Loucy (cell line): ENCODE results near the gene ABHD18.

Source experiments
- H2AFZ ChIP-seq: fragments of 200-600 bp; sonication (generic); 2 replicates; pipeline ENCODE4 v1.6.0; 2016; ENCODE audit warnings: antibody characterized with exemption, mild to moderate bottlenecking, low read length, moderate library complexity
- H3F3A ChIP-seq: fragments of 200-600 bp; 2 replicates; pipeline ENCODE4 v1.6.0; 2016; ENCODE audit warnings: antibody characterized with exemption, low read depth, mild to moderate bottlenecking
- H3K27me3 ChIP-seq: fragments of 200-600 bp; sonication (generic); 2 replicates; pipeline ENCODE4 v1.6.1; 2014; ENCODE audit warnings: low read length, mild to moderate bottlenecking; ENCODE audit not compliant: insufficient read depth, poor library complexity, severe bottlenecking
- H3K36me3 ChIP-seq: fragments of 200-600 bp; sonication (generic); 2 replicates; pipeline ENCODE4 v1.6.1; 2016; ENCODE audit warnings: low read length; ENCODE audit not compliant: insufficient read depth
- H3K4me1 ChIP-seq: fragments of 200-600 bp; sonication (generic); 2 replicates; pipeline ENCODE4 v1.5.1; 2014; ENCODE audit warnings: low read length, mild to moderate bottlenecking; ENCODE audit not compliant: insufficient read depth, poor library complexity, severe bottlenecking
- H3K4me2 ChIP-seq: fragments of 200-600 bp; sonication (generic); 2 replicates; pipeline ENCODE4 v1.6.0; 2014; ENCODE audit warnings: antibody characterized with exemption, low read length, low read depth, mild to moderate bottlenecking; ENCODE audit not compliant: poor library complexity, severe bottlenecking
- H3K4me3 ChIP-seq: fragments of 200-600 bp; sonication (generic); 2 replicates; pipeline ENCODE4 v1.5.1; 2014; ENCODE audit warnings: low read length, mild to moderate bottlenecking, mixed read lengths; ENCODE audit not compliant: poor library complexity, severe bottlenecking
- H3K79me2 ChIP-seq: fragments of 200-600 bp; sonication (generic); 2 replicates; pipeline ENCODE4 v1.6.1; 2014; ENCODE audit warnings: low read length; ENCODE audit not compliant: insufficient read depth
- H3K9ac ChIP-seq: fragments of 200-600 bp; sonication (generic); 2 replicates; pipeline ENCODE4 v1.6.0; 2014; ENCODE audit warnings: mild to moderate bottlenecking, low read depth, low read length, moderate library complexity; ENCODE audit not compliant: poor library complexity, severe bottlenecking
- H3K9me2 ChIP-seq: fragments of 200-600 bp; sonication (generic); replicated peaks from 2 replicates; pipeline ENCODE4 v1.6.1; 2016; ENCODE audit warnings: low read depth, low read length, mixed read lengths
- H3K9me3 ChIP-seq: fragments of 200-600 bp; sonication (generic); 2 replicates; pipeline ENCODE4 v1.6.1; 2014; ENCODE audit warnings: mild to moderate bottlenecking, antibody characterized with exemption, low read length, low read depth; ENCODE audit not compliant: insufficient read depth
- H4K20me1 ChIP-seq: fragments of 200-600 bp; sonication (generic); 2 replicates; pipeline ENCODE4 v1.6.0; 2014; ENCODE audit warnings: antibody characterized with exemption, low read length, mild to moderate bottlenecking; ENCODE audit not compliant: insufficient read depth, poor library complexity, severe bottlenecking
- CTCF ChIP-seq: fragments of 200-600 bp; sonication (generic); conservative IDR thresholded peaks from 2 replicates; pipeline ENCODE4 v1.5.1; 2014; ENCODE audit warnings: mild to moderate bottlenecking, antibody characterized with exemption, low read length
- EZH2phosphoT487 ChIP-seq: fragments of 200-600 bp; IDR thresholded peaks from 2 replicates; pipeline ENCODE4 v1.6.1; 2018; ENCODE audit warnings: antibody characterized with exemption, mild to moderate bottlenecking, moderate library complexity, borderline replicate concordance

The ABHD18 gene

DNA sequence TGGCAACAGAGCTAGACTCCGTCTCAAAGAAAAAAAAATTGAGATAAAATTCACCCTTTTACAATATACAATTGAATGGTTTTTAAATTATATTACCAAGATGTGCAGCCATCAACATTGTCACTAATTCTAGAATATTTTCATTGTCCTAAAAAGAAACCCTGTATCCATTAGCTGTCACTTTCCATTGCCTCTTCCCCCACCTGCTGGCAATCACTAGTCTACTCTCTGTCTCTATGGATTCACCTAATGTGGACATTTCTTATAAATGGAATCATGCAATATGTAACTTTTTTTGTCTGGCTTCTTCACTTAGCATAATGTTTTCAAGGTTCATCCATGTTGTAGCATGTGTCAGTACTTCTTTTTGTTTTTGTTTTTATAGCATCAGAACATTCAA lies 20.8 kb downstream of the ABHD18 start:
- Histone ChIP-seq H3K4me1 (no peaks in the 10 kb centered on the region), H3K36me3 (peaks cover 5% of the 10 kb centered on the region; the same call in 1 of the 2 replicates), H3K4me3 (no peak overlapping the region)

DNA sequence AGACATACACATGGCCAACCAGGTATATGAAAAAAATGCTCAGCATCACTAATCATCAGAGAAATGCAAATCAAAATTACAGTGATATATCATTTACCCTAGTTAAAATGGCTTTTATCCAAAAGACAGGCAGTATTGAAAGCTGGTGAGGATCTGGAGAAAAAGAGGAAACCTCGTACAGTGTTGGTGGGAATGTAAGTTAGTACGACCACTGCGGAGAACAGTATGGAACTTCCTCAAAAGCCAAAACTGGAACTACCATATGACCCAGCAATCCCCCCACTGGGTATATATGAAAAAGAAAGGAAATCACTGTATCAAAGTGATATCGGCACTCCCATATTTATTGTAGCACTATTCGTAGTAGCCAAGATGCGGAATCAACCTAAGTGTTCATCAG lies 23.4 kb downstream of the ABHD18 start:
- Histone ChIP-seq H3K9ac (no peak overlapping the region), H3K4me3 (no peak overlapping the region), H4K20me1 (no peaks in the 10 kb centered on the region), H3K9me3 (no peaks in the 10 kb centered on the region), H3K4me2 (no peak overlapping the region), H2AFZ (no peak overlapping the region), H3K27me3 (no peaks in the 10 kb centered on the region), H3K9me2 (no peaks in the 10 kb centered on the region), H3K36me3 (peaks cover 5% of the 10 kb centered on the region; the same call in 1 of the 2 replicates), H3F3A (no peaks in the 10 kb centered on the region), H3K79me2 (no peaks in the 10 kb centered on the region), H3K4me1 (no peaks in the 10 kb centered on the region)
- TF ChIP-seq EZH2phosphoT487 (no peak), CTCF (no peak)

More for the DNA sequence above, 20.8 kb downstream of the ABHD18 start:
- H3K9me3 ChIP-seq: no peaks in the 10 kb centered on the region
- no peak for TF ChIP-seq EZH2phosphoT487
- no peak; the same call in 1 of the 2 replicates for TF ChIP-seq CTCF
- no peaks in the 10 kb centered on the region for H4K20me1 ChIP-seq
- H3K4me2 ChIP-seq: no peak overlapping the region
- no peaks in the 10 kb centered on the region for H3K9me2 ChIP-seq
- H2AFZ ChIP-seq: no peak overlapping the region
- H3F3A ChIP-seq: no peaks in the 10 kb centered on the region
- H3K9ac ChIP-seq: no peak overlapping the region
- H3K79me2 ChIP-seq: no peaks in the 10 kb centered on the region
- H3K27me3 ChIP-seq: no peaks in the 10 kb centered on the region

GRCh38 chr4:127993151-127993550 lies 27.9 kb downstream of the ABHD18 start:
- no peak overlapping the region for H3K4me2 ChIP-seq
- no peak overlapping the region for H3K9ac ChIP-seq
- H3F3A ChIP-seq: no peaks in the 10 kb centered on the region
- no peak overlapping the region for H3K4me3 ChIP-seq
- H3K4me1 ChIP-seq: no peaks in the 10 kb centered on the region
- no peak overlapping the region for H2AFZ ChIP-seq
- no peak for TF ChIP-seq CTCF
- TF ChIP-seq EZH2phosphoT487: no peak
- H3K27me3 ChIP-seq: no peaks in the 10 kb centered on the region
- no peaks in the 10 kb centered on the region; the same call in 1 of the 2 replicates for H3K36me3 ChIP-seq
- H4K20me1 ChIP-seq: no peaks in the 10 kb centered on the region
- no peaks in the 10 kb centered on the region for H3K9me3 ChIP-seq
- H3K9me2 ChIP-seq: no peaks in the 10 kb centered on the region
- H3K79me2 ChIP-seq: no peaks in the 10 kb centered on the region
